Esophagus muscularis mucosa (tissue), 4 donors: ENCODE data around the gene RASD1.

ENCODE experiments used
- CTCF ChIP-seq, 3 experiments: fragments of 200-600 bp in 2 of 3; fragments of 450-650 bp in 1 of 3; sonication (generic) in 2 of 3; IDR thresholded peaks; one replicate each; pipeline ENCODE4 v1.5.1; 2017 to 2019; ENCODE audit warnings: antibody characterized with exemption in 3 of 3, mild to moderate bottlenecking in 2 of 3, moderate library complexity in 1 of 3
- EP300 ChIP-seq: sonication (generic); formaldehyde crosslinking; IDR thresholded peaks from one replicate; pipeline ENCODE4 v1.6.1; 2017; ENCODE audit warnings: antibody characterized with exemption
- POLR2A ChIP-seq: fragments of 450-650 bp; IDR thresholded peaks from one replicate; pipeline ENCODE4 v1.6.1; 2017; ENCODE audit warnings: antibody characterized with exemption, moderate library complexity, mild to moderate bottlenecking, low read depth
- POLR2AphosphoS5 ChIP-seq, 2 donors: sonication (generic); formaldehyde crosslinking; IDR thresholded peaks; one replicate each; pipeline ENCODE4 v1.6.1; 2017; ENCODE audit warnings: antibody characterized with exemption in 2 of 2

GRCh38 chr17:17520599-17521232 is 24.5 kb upstream of the RASD1 start:
- TF ChIP-seq POLR2AphosphoS5 (IDR thresholded peaks at IDR 0.05) (no peak), CTCF (IDR thresholded peaks at IDR 0.05) (no peak), EP300 (no peak), POLR2A (no peak)
